ENCODE measurements around the gene PNLIPRP3. TPM values are rescaled to one million over a fixed set of nuclear protein-coding genes. Genes with fewer than 3 reads are reported as not detected.
A peak's percentile ranks its signal among the peaks of the same experiment; 100 is the strongest.

Gene PNLIPRP3
- total and polyA plus RNA-seq, 10 of the 15 experiments (the other 5 are each of a cell fraction or from before 2014, with no cell fraction given), result 0.03 TPM; not detected in 9

DNA sequence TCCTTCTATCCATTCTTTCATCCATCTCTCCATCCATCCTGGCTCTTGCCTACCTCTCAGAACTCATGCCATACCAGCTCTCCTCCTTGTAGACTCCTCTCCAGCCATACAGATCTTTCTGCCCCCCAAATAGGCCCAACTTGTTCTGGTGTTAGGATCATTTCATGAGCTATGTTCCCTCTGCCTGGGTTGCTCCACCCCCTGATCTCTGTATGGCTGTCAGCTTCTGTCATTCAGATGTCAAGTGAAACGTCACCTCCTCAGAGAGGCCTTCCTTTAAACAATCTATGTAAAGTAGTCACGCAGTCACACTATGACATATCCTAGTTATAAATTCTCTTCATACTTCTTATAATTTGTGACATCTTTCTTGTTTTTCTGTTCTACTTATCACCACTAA lies 42.3 kb upstream of the PNLIPRP3 start:
- CTCF ChIA-PET, result interaction anchor here (0.7 to 1.6 kb wide), 4 partner anchors 13 to 677 kb away, joined by 3 to 7 read pairs (median 4); no protein-coding TSS in a partner anchor
- intact Hi-C loops (cut with micrococcal nuclease; ENCODE audit: unreplicated experiment), result loop anchor here (5.0 kb wide), 3 partner anchors 588 to 1028 kb away; no protein-coding TSS in a partner anchor
- Histone ChIP-seq H3K27me3 (replicated peaks in 1 of 2; ENCODE audit: control insufficient read depth in 2 of 2, insufficient read depth in 2 of 2, low read length in 1 of 2) (no peaks in the 10 kb centered on the region), H3K27ac (ENCODE audit: control insufficient read depth, insufficient read depth) (no peak overlapping the region), H2AFZ (ENCODE audit: control insufficient read depth, low read depth, low read length) (no peak overlapping the region), H3K9ac (ENCODE audit: control insufficient read depth, insufficient read depth, low read length) (no peak overlapping the region), H3K4me1 (ENCODE audit: control insufficient read depth, insufficient read depth, low read length) (no peaks in the 10 kb centered on the region), H3K4me2 (ENCODE audit: control insufficient read depth, insufficient read depth) (no peak overlapping the region), H3K36me3 (ENCODE audit: control insufficient read depth in 2 of 2, insufficient read depth in 2 of 2, low read length in 1 of 2) (no peaks in the 10 kb centered on the region), H3K9me3 (replicated peaks; ENCODE audit: control insufficient read depth, insufficient read depth, low read length) (no peaks in the 10 kb centered on the region), H3K79me2 (ENCODE audit: control insufficient read depth, insufficient read depth, low read length) (no peaks in the 10 kb centered on the region), H4K20me1 (ENCODE audit: control insufficient read depth, insufficient read depth) (no peaks in the 10 kb centered on the region), H3K4me3 (no peak overlapping the region)
- DNase-seq (ENCODE audit: low read depth, low spot score) (no peak), ATAC-seq (peak; percentile 54), FAIRE-seq (no peak)
- SMC1A ChIA-PET (ENCODE audit: uncharacterized antibody, unreplicated experiment), result interaction anchor here (0.6 to 1.1 kb wide), 2 partner anchors 13 to 1027 kb away, joined by 3 read pairs; no protein-coding TSS in a partner anchor
- POLR2A ChIA-PET, result no interaction called here
- WGBS (ENCODE audit: insufficient coverage, insufficient replicate concordance, low lambda C conversion rate, missing lambda C conversion rate), result 42% methylated on average over 2 of the region's 2 CpGs
- RAD21 ChIA-PET (ENCODE audit: unreplicated experiment), result no interaction called here
- BruUV-seq (replicated peaks), result no TSS peak
- TF ChIP-seq, protein P1, sequence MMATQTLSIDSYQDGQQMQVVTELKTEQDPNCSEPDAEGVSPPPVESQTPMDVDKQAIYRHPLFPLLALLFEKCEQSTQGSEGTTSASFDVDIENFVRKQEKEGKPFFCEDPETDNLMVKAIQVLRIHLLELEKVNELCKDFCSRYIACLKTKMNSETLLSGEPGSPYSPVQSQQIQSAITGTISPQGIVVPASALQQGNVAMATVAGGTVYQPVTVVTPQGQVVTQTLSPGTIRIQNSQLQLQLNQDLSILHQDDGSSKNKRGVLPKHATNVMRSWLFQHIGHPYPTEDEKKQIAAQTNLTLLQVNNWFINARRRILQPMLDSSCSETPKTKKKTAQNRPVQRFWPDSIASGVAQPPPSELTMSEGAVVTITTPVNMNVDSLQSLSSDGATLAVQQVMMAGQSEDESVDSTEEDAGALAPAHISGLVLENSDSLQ (IDR thresholded peaks at IDR 0.05), result 0 out of 2 replicates have a peak, but pooled peaks have one; percentile 24
- TF ChIP-seq, protein P2, sequence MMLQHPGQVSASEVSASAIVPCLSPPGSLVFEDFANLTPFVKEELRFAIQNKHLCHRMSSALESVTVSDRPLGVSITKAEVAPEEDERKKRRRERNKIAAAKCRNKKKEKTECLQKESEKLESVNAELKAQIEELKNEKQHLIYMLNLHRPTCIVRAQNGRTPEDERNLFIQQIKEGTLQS (IDR thresholded peaks at IDR 0.05; ENCODE audit: borderline replicate concordance, extremely low read depth, low read depth, low read length), result no peak
- in situ Hi-C loops (cut with MboI), result no loop called here

DNA sequence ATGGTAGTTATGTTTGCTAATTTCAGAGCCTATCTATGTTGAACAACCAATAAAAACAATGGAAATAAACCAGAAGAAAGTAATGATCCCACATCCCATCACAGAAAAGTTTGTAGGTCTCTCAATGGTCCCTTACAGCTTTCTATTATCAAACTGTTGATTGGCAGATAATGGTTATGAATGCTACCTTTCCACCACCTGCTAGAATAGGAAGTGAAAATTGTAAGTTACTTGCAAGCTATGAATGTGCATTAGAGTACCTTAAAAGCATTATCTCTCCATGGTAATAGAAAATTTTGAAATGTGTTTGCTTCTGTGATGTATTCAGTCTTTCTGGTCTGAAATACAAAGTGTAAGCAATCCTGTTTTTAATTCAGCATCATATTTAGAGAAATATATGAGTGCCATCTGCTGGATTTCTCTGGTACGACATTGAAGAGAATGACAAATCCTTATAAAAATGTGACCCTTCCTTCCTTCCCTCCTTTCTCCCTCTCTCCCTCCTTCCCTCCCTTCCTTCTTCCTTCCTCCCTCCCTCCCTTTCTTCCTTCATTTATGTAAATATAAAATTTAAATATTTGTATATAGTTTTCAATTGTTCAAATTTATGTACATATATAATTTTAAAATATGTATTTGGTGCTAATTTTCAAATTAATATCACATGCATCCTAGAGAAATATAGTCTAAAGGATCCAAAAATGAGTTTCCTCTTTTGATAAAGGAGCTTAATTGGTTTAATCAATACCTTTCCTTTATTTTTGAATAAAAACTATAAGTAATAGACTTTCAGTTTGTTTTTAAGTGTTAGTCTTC lies 41.4 kb upstream of the PNLIPRP3 start:
- Histone ChIP-seq H3K4me1 (ENCODE audit: control insufficient read depth, insufficient read depth, low read length) (no peaks in the 10 kb centered on the region), H3K79me2 (ENCODE audit: control insufficient read depth, insufficient read depth, low read length) (no peaks in the 10 kb centered on the region), H3K27me3 (replicated peaks in 1 of 2; ENCODE audit: control insufficient read depth in 2 of 2, insufficient read depth in 2 of 2, low read length in 1 of 2) (no peaks in the 10 kb centered on the region), H3K9me3 (replicated peaks; ENCODE audit: control insufficient read depth, insufficient read depth, low read length) (no peaks in the 10 kb centered on the region), H3K4me3 (no peak overlapping the region), H3K36me3 (ENCODE audit: control insufficient read depth in 2 of 2, insufficient read depth in 2 of 2, low read length in 1 of 2) (no peaks in the 10 kb centered on the region), H3K27ac (ENCODE audit: control insufficient read depth, insufficient read depth) (no peak overlapping the region), H3K9ac (ENCODE audit: control insufficient read depth, insufficient read depth, low read length) (no peak overlapping the region), H4K20me1 (ENCODE audit: control insufficient read depth, insufficient read depth) (no peaks in the 10 kb centered on the region), H2AFZ (ENCODE audit: control insufficient read depth, low read depth, low read length) (no peak overlapping the region), H3K4me2 (ENCODE audit: control insufficient read depth, insufficient read depth) (no peak overlapping the region)
- ATAC-seq (peak; percentile 34; the same call in 2 of the 3 replicates), DNase-seq (ENCODE audit: low read depth, low spot score) (no peak), FAIRE-seq (no peak)
- ChIA-PET SMC1A (ENCODE audit: uncharacterized antibody, unreplicated experiment) (interaction anchor here (0.5 to 1.1 kb wide), 3 partner anchors 98 to 1220 kb away, joined by 3 to 4 read pairs (median 3); no protein-coding TSS in a partner anchor), POLR2A (no interaction called here), CTCF (interaction anchor here (0.7 to 1.6 kb wide), 6 partner anchors 9 to 678 kb away, joined by 3 to 7 read pairs (median 3); no protein-coding TSS in a partner anchor), RAD21 (ENCODE audit: unreplicated experiment) (no interaction called here)
- intact Hi-C loops (cut with micrococcal nuclease; ENCODE audit: unreplicated experiment), result loop anchor here (5.0 kb wide), 3 partner anchors 589 to 1029 kb away; no protein-coding TSS in a partner anchor
- in situ Hi-C loops (cut with MboI), result no loop called here
- 0% methylated on average over 1 of the region's 1 CpG for WGBS (ENCODE audit: insufficient coverage, insufficient replicate concordance, low lambda C conversion rate, missing lambda C conversion rate)
- BruUV-seq (replicated peaks), result no TSS peak
- no peak for TF ChIP-seq CREM (IDR thresholded peaks at IDR 0.05; ENCODE audit: low read depth)
- no peak for TF ChIP-seq TARDBP (IDR thresholded peaks at IDR 0.05; ENCODE audit: borderline replicate concordance)
- 0 out of 2 replicates have a peak, but pooled peaks have one; percentile 26 for TF ChIP-seq RAD21 (IDR thresholded peaks at IDR 0.05; ENCODE audit: insufficient read depth, low read depth, low read length)
- TF ChIP-seq SMC3 (IDR thresholded peaks at IDR 0.05; ENCODE audit: borderline replicate concordance, low read length), result peak; percentile 26; the same call in 1 of the 2 replicates
- TF ChIP-seq, protein P3, sequence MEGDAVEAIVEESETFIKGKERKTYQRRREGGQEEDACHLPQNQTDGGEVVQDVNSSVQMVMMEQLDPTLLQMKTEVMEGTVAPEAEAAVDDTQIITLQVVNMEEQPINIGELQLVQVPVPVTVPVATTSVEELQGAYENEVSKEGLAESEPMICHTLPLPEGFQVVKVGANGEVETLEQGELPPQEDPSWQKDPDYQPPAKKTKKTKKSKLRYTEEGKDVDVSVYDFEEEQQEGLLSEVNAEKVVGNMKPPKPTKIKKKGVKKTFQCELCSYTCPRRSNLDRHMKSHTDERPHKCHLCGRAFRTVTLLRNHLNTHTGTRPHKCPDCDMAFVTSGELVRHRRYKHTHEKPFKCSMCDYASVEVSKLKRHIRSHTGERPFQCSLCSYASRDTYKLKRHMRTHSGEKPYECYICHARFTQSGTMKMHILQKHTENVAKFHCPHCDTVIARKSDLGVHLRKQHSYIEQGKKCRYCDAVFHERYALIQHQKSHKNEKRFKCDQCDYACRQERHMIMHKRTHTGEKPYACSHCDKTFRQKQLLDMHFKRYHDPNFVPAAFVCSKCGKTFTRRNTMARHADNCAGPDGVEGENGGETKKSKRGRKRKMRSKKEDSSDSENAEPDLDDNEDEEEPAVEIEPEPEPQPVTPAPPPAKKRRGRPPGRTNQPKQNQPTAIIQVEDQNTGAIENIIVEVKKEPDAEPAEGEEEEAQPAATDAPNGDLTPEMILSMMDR (IDR thresholded peaks at IDR 0.05 in 2 of 3, conservative IDR thresholded peaks at IDR 0.05 in 1 of 3; ENCODE audit: control insufficient read depth in 2 of 3, extremely low read depth in 1 of 3, insufficient read depth in 1 of 3, low read depth in 3 of 3, low read length in 3 of 3), result peak; percentile 25 to 48 (median 28); a peak in 4 of 6 replicates
